CD14-positive monocyte (primary cell): Measurements from ENCODE around the gene UBE2E2. TPM values are rescaled to one million over a fixed set of nuclear protein-coding genes. Genes with fewer than 3 reads are reported as not detected.

Experiments used
- DNase-seq, 3 donors: peaks; one replicate each; pipeline ENCODE4 v3.0.0-alpha.2; 2011 to 2022
- H2AFZ ChIP-seq: 2 replicates; pipeline ENCODE4 v1.6.0; 2012; ENCODE audit warnings: mild to moderate bottlenecking, low read depth, low read length, inconsistent platforms; ENCODE audit not compliant: insufficient read depth, poor library complexity, severe bottlenecking
- H3K27ac ChIP-seq, 2 donors: 1 replicate in 1 of 2; 2 replicates in 1 of 2; pipeline ENCODE4 v1.5.1; 2012 to 2013; ENCODE audit warnings: low read length in 2 of 2, control low read depth in 1 of 2, inconsistent platforms in 1 of 2, low read depth in 1 of 2, mild to moderate bottlenecking in 1 of 2
- H3K27me3 ChIP-seq, 2 donors: one replicate each; pipeline versions ENCODE4 v1.6.0 to v1.6.1; 2011 to 2013; ENCODE audit warnings: low read length in 2 of 2; ENCODE audit not compliant: control insufficient read depth in 2 of 2, insufficient read depth in 2 of 2
- H3K36me3 ChIP-seq, 2 donors: replicated peaks in 1 of 2; 1 replicate in 1 of 2; 2 replicates in 1 of 2; pipeline versions ENCODE4 v1.5.1 to v1.6.1; 2012 to 2013; ENCODE audit warnings: low read length in 2 of 2, control low read depth in 1 of 2, inconsistent platforms in 1 of 2, mild to moderate bottlenecking in 1 of 2; ENCODE audit not compliant: insufficient read depth in 2 of 2, control insufficient read depth in 1 of 2
- H3K4me1 ChIP-seq, 2 donors: 1 replicate in 1 of 2; 2 replicates in 1 of 2; pipeline versions ENCODE4 v1.5.1 to v1.6.1; 2012 to 2013; ENCODE audit warnings: low read length in 2 of 2, control low read depth in 1 of 2, inconsistent platforms in 1 of 2, mild to moderate bottlenecking in 1 of 2, moderate library complexity in 1 of 2; ENCODE audit not compliant: insufficient read depth in 2 of 2, control insufficient read depth in 1 of 2
- H3K4me2 ChIP-seq: replicated peaks from 2 replicates; pipeline ENCODE3; 2012; ENCODE audit warnings: low read length, moderate library complexity, mild to moderate bottlenecking; ENCODE audit not compliant: poor library complexity, severe bottlenecking; ENCODE audit errors: extremely low read depth
- H3K4me3 ChIP-seq, 3 experiments: fragments of 200-600 bp in 1 of 3; sonication (generic) in 1 of 3; replicated peaks in 1 of 3; 1 replicate in 2 of 3; 2 replicates in 1 of 3; pipeline ENCODE4 v1.5.1; 2011 to 2013; ENCODE audit warnings: low read length in 3 of 3, mild to moderate bottlenecking in 3 of 3, control low read depth in 2 of 3, low read depth in 2 of 3, inconsistent platforms in 1 of 3, moderate library complexity in 1 of 3
- H3K79me2 ChIP-seq: 2 replicates; pipeline ENCODE4 v1.6.0; 2012; ENCODE audit warnings: mild to moderate bottlenecking, control low read depth, inconsistent platforms, low read length, moderate library complexity; ENCODE audit not compliant: insufficient read depth
- H3K9ac ChIP-seq: 2 replicates; pipeline ENCODE4 v1.6.0; 2017; ENCODE audit warnings: low read length, mild to moderate bottlenecking; ENCODE audit not compliant: insufficient read depth, poor library complexity, severe bottlenecking
- H3K9me3 ChIP-seq, 2 donors: replicated peaks in 1 of 2; 1 replicate in 1 of 2; 2 replicates in 1 of 2; pipeline versions ENCODE4 v1.5.1 to v1.6.1; 2012 to 2013; ENCODE audit warnings: low read length in 2 of 2, control low read depth in 1 of 2; ENCODE audit not compliant: control insufficient read depth in 1 of 2, insufficient read depth in 1 of 2
- H4K20me1 ChIP-seq: 2 replicates; pipeline ENCODE4 v1.6.0; 2012; ENCODE audit warnings: mild to moderate bottlenecking, low read length, control low read depth, moderate library complexity; ENCODE audit not compliant: insufficient read depth
- H3K27ac Mint-ChIP-seq, 7 donors: one replicate each; pipeline ENCODE4 v1.8.0; 2020; ENCODE audit warnings: mild to moderate bottlenecking in 7 of 7, mixed read lengths in 7 of 7, moderate library complexity in 6 of 7, inconsistent platforms in 2 of 7
- H3K27me3 Mint-ChIP-seq, 3 donors: one replicate each; pipeline ENCODE4 v1.8.0; 2021 to 2022; ENCODE audit warnings: low read depth in 3 of 3, mild to moderate bottlenecking in 3 of 3, mixed read lengths in 3 of 3, moderate library complexity in 3 of 3, inconsistent platforms in 1 of 3
- H3K36me3 Mint-ChIP-seq, 2 donors: one replicate each; pipeline ENCODE4 v1.8.0; 2020; ENCODE audit warnings: mixed read lengths in 2 of 2, inconsistent platforms in 1 of 2, mild to moderate bottlenecking in 1 of 2
- H3K4me1 Mint-ChIP-seq: one replicate; pipeline ENCODE4 v1.8.0; 2020; ENCODE audit warnings: mild to moderate bottlenecking, mixed read lengths
- H3K4me3 Mint-ChIP-seq, 2 donors: one replicate each; pipeline ENCODE4 v1.8.0; 2020; ENCODE audit warnings: mild to moderate bottlenecking in 2 of 2, mixed read lengths in 2 of 2, moderate library complexity in 1 of 2
- H3K9me3 Mint-ChIP-seq, 7 donors: one replicate each; pipeline ENCODE4 v1.8.0; 2020 to 2022; ENCODE audit warnings: mixed read lengths in 7 of 7, mild to moderate bottlenecking in 6 of 7, moderate library complexity in 6 of 7, inconsistent platforms in 2 of 7
- WGBS: methylation state at CpG from one replicate; pipeline ENCODE4 v1.1.5; 2013; ENCODE audit warnings: missing lambda C conversion rate; ENCODE audit not compliant: insufficient coverage; 5-methylcytosine and 5-hydroxymethylcytosine counted together
- intact Hi-C, 2 donors: fragments of 100-400 bp; cut with micrococcal nuclease; formaldehyde crosslinking; loops; one replicate each; pipeline versions ENCODE4 v1.15.0 to v1.15.1; 2023
- polyA plus RNA-seq, 3 donors: library from polyadenylated mRNA; depleted of rRNA in 1 of 3; unstranded in 2 of 3; stranded (reverse) in 1 of 3; fragments of 300-500 nt in 2 of 3; fragments of >200 nt in 1 of 3; fragmentation: Illumina TruSeq in 2 of 3; gene quantifications; 1 replicate in 2 of 3; 2 replicates in 1 of 3; pipeline ENCODE4 v1.2.3, GENCODE V29; 2012 to 2021
- TF ChIP-seq, protein P1 (sequence below): fragments of 200-600 bp; IDR thresholded peaks from one replicate; pipeline ENCODE4 v1.8.0; 2022; ENCODE audit warnings: antibody characterized with exemption, mild to moderate bottlenecking

UBE2E2 gene
- polyA plus RNA-seq, 3 donors: 25.8 to 78.0 (median 66.3) TPM

DNA sequence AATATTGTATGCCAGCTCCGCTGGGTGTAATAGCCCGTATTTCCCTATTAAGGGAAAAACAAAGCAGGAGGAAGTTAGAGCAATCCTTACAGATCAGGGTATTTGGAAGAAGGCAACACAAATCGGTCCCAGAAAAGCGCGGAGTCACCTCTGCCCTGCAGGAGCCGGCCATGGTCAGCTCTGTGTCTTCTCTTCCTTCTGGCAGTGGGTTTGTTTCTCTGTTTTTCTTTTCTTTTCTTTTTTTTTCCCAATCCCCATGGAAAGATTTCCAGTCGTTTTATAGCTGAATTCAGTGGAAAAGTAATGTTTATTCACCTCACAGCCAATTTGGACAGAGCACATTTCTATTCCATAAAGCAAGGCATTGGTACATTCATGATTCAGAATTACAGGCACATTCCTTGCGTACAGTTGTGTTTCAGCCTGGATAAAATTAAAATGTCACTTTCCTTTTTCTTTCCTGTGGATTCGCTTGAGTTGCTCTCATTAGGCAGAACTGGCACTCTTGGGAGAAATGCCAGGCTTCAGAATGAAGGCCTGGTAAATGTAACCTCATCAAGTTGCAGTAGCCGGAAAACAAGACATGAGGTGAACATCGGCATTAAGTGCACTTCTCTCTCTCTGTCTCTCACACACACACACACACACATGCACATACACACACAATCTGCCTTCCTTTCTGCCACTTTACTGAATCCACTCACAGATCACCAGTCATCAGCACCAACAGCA, 398.1 kb downstream of the UBE2E2 start:
- no peak overlapping the region for H3K4me3 Mint-ChIP-seq
- H4K20me1 ChIP-seq: no peaks in the 10 kb centered on the region
- H3K36me3 Mint-ChIP-seq: peaks cover 2 to 8% of the 10 kb centered on the region in 2 donors
- no peak for DNase-seq
- H3K4me1 Mint-ChIP-seq: no peaks in the 10 kb centered on the region
- H2AFZ ChIP-seq: no peak overlapping the region
- peaks cover 0 to 3% (median 1%) of the 10 kb centered on the region in 3 donors for H3K27me3 Mint-ChIP-seq
- H3K4me3 ChIP-seq: no peak overlapping the region
- H3K27me3 ChIP-seq: no peaks in the 10 kb centered on the region
- TF ChIP-seq, protein P1, sequence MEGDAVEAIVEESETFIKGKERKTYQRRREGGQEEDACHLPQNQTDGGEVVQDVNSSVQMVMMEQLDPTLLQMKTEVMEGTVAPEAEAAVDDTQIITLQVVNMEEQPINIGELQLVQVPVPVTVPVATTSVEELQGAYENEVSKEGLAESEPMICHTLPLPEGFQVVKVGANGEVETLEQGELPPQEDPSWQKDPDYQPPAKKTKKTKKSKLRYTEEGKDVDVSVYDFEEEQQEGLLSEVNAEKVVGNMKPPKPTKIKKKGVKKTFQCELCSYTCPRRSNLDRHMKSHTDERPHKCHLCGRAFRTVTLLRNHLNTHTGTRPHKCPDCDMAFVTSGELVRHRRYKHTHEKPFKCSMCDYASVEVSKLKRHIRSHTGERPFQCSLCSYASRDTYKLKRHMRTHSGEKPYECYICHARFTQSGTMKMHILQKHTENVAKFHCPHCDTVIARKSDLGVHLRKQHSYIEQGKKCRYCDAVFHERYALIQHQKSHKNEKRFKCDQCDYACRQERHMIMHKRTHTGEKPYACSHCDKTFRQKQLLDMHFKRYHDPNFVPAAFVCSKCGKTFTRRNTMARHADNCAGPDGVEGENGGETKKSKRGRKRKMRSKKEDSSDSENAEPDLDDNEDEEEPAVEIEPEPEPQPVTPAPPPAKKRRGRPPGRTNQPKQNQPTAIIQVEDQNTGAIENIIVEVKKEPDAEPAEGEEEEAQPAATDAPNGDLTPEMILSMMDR: no peak
- no peaks in the 10 kb centered on the region for H3K4me1 ChIP-seq
- no peak overlapping the region for H3K27ac Mint-ChIP-seq
- no peak overlapping the region for H3K27ac ChIP-seq
- WGBS: 100% methylated on average over 5 of the region's 11 CpGs
- no peak overlapping the region for H3K9ac ChIP-seq
- no peaks in the 10 kb centered on the region for H3K36me3 ChIP-seq
- peaks cover 0 to 7% (median 2%) of the 10 kb centered on the region in 7 donors for H3K9me3 Mint-ChIP-seq
- H3K4me2 ChIP-seq: no peak overlapping the region
- H3K79me2 ChIP-seq: no peaks in the 10 kb centered on the region
- intact Hi-C loops: no loop called here
- no peaks in the 10 kb centered on the region for H3K9me3 ChIP-seq

DNA sequence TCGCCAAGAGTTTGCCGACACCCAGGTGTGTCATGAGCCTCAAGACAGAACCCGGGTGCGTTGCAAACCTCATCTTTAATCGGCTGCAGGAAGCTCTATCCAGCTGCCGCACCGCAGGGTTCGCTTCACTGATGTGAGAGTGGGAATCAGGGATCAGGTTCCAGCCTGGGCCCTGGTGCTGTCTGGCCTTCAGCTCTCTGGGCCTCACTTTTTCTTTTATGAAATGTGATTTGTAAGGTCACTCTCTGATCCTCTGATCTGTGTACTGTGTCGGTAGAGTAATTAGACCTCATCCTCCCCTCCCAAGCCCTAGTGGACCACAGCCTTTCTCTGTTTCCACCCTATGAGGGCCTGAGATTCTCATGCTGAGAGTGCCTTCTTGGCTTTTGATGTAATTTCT, 399.8 kb downstream of the UBE2E2 start:
- Histone ChIP-seq H2AFZ (no peak overlapping the region), H3K4me1 (no peaks in the 10 kb centered on the region), H3K27ac (no peak overlapping the region), H3K9ac (no peak overlapping the region), H3K9me3 (no peaks in the 10 kb centered on the region), H3K27me3 (no peaks in the 10 kb centered on the region), H4K20me1 (no peaks in the 10 kb centered on the region), H3K4me2 (no peak overlapping the region), H3K79me2 (no peaks in the 10 kb centered on the region), H3K36me3 (no peaks in the 10 kb centered on the region), H3K4me3 (no peak overlapping the region)
- DNase-seq: no peak
- no peaks in the 10 kb centered on the region for H3K36me3 Mint-ChIP-seq
- H3K4me3 Mint-ChIP-seq: no peak overlapping the region
- peak overlapping the region in 1 of 7 donors; percentile 25 for H3K27ac Mint-ChIP-seq
- 92% methylated on average over 7 of the region's 9 CpGs for WGBS
- H3K4me1 Mint-ChIP-seq: no peaks in the 10 kb centered on the region
- TF ChIP-seq, protein P1: no peak
- peaks cover 0 to 5% (median 1%) of the 10 kb centered on the region in 3 donors for H3K27me3 Mint-ChIP-seq
- H3K9me3 Mint-ChIP-seq: peaks cover 0 to 2% (median 0%) of the 10 kb centered on the region in 7 donors
- intact Hi-C loops: no loop called here
